K562 treated with DMSO at 1 percent for 12 hours (cell line): ENCODE data around the gene DNAJC30. TPM values are rescaled to one million over a fixed set of nuclear protein-coding genes. Genes with fewer than 3 reads are reported as not detected.

Experiments
- total RNA-seq: library from RNA; unstranded; fragments of 300-600 nt; gene quantifications from 2 replicates; pipeline ENCODE4 v1.2.3, GENCODE V29; 2022; ENCODE audit not compliant: insufficient read depth

Gene DNAJC30
- total RNA-seq = 4.2 and 6.4 TPM in 2 replicates

DNA sequence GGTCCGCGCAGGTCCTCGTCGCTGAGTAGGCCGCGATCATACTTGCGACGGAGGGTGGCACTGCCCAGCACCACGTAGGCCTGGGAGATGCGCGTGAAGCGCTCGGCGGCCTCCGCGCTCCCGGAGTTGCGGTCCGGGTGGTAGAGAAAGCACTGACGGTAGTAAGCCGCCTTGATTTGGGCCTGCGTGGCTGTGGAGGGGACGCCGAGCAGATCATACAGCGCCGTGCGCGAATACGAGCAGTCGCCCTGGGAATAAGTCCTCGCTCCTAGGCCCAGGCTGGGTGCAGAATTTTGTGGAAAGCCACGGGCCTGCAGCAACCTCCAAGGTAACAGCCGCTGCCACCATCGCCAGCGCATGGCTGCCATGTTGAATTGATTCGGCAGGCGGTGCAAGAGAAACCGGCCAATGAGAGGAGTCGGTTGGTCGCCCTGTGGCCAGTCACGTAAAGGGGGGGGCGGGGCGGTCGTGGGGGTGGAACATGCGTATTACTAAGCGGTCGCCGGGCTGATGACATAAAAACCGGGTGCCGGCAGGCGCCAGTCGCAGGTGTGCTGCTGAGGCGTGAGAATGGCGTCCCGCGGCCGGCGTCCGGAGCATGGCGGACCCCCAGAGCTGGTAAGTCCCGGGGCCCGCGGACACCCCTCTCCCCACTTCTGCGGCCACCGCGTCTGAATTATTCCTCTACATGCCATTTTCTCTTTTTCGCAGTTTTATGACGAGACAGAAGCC, at the start of gene DNAJC30, which contains the start of gene BUD23:
Gene DNAJC30 (minus strand): TSS at position 398 of the 732 bp plus-strand sequence. CDS start 30 bp downstream, at position 368.
Gene BUD23 (plus strand): TSS at position 542 of the 732 bp plus-strand sequence. CDS start 29 bp downstream, at position 571.

DNA sequence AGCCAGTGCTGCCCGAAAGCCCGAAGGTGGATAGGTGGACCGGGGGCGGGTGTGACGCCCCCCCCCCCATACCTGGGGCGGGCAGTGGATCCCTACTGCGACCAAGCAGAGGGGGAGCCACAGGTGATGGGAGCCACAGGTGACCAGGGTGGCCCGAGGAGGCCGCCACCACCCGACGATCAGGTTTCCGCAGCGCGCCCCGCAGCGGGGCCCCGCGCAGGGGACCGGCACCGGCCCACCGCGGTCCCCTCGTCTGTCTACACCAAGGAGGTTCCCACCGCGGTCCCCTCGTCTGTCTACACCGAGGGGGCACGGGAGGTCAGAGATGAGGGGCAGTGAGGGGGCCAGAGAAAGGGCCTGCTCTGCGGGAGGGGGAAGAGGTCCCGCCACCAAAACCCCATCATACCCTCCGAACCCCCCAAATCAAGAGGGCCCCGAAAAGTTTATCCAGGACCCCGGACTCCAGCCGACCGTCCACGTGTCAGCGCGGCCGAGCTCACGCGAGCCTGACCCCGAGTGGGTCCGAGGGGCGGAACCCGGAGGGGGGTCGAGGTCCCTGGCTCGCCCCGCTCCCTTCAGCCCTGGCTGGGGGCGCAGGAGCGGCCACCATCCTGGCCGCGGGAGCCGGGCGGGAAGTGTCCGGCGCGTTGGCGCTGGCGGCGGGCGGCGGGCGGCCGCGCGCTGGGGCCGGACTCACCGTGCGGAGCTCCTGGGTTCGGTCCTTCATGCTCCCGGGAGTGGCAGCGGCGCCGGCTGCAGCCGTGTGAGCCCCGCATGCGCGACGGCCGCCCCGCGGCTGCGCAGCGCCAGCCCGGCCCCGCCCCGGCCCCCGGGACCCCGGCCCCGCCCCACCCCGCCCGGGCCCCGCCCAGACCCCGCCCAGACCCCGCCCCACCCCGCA, 35.9 kb upstream of the DNAJC30 start, which contains the start of gene STX1A:
Gene STX1A (minus strand): TSS at position 765 of the 901 bp plus-strand sequence. CDS start 38 bp downstream, at position 727.

DNA sequence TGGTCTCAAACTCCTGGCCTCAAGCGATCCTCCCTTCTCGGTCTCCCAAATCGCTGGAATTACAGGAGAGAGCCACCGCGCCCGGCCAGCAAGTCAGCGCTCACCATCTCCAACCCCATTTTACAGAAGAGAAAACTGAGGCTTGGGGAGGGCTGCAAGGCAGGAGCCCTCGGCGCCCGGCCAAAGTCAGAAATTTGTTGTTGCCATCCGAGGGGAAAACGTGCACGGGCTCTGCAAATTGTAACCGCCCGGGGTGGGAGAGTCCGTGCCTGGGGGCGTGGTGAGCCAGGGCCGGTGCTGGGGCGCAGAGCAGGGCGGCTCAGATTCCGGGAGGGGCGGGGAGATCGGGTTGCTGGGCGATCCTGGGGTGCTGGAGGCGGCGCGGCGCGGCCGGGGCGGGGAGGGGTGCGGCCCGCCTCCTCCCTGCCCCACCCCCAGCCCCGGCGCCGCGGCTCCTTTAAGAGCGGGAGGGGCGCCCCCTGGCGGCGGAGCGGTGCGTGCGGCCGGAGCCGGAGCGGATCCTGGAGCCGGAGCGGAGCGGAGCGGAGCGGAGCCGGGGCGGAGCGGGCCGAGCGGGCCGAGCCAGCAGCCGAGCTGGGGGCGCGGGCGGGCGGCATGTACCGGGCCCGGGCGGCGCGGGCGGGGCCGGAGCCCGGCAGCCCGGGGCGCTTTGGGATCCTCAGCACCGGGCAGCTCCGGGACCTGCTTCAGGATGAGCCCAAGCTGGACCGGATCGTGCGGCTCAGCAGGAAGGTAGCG, 15.7 kb downstream of the DNAJC30 start, which contains the start of gene VPS37D:
Gene VPS37D (plus strand): TSS at position 488 of the 759 bp plus-strand sequence. CDS start 128 bp downstream, at position 616.

Other genes with a start within 250 kb of the DNAJC30 start
- gene FZD9, start 249.7 kb downstream of the DNAJC30 start, total RNA-seq = 1.4 and 2.3 TPM in 2 replicates
- 23.5 and 79.9 TPM in 2 replicates for gene BAZ1B, start 161.2 kb downstream of the DNAJC30 start, total RNA-seq
- 78.6 and 99.6 TPM in 2 replicates for gene BCL7B, start 125.8 kb downstream of the DNAJC30 start, total RNA-seq
- 39.9 and 48.8 TPM in 2 replicates for gene TBL2, start 104.9 kb downstream of the DNAJC30 start, total RNA-seq
- 12.2 and 28.9 TPM in 2 replicates for gene MLXIPL, start 58.9 kb downstream of the DNAJC30 start, total RNA-seq
- 2.9 and 4.6 TPM in 2 replicates for gene VPS37D, start 15.6 kb downstream of the DNAJC30 start, total RNA-seq
- 129 and 139 TPM in 2 replicates for gene BUD23, start 144 bp upstream of the DNAJC30 start, total RNA-seq
- gene STX1A, start 36.2 kb upstream of the DNAJC30 start, total RNA-seq = 10.1 and 15.4 TPM in 2 replicates
- gene ABHD11, start 55.3 kb upstream of the DNAJC30 start, total RNA-seq = 16.4 and 16.9 TPM in 2 replicates
- gene CLDN3, start 86.8 kb upstream of the DNAJC30 start, total RNA-seq = not detected in 2 replicates
- gene CLDN4, start 147.5 kb upstream of the DNAJC30 start, total RNA-seq = 0.14 and 0.34 TPM in 2 replicates
- not detected in 2 replicates for gene METTL27, start 159.1 kb upstream of the DNAJC30 start, total RNA-seq
- gene TMEM270, start 177.7 kb upstream of the DNAJC30 start, total RNA-seq = not detected in 2 replicates